ENCODE results near the gene MYH14.

The MYH14 gene

DNA sequence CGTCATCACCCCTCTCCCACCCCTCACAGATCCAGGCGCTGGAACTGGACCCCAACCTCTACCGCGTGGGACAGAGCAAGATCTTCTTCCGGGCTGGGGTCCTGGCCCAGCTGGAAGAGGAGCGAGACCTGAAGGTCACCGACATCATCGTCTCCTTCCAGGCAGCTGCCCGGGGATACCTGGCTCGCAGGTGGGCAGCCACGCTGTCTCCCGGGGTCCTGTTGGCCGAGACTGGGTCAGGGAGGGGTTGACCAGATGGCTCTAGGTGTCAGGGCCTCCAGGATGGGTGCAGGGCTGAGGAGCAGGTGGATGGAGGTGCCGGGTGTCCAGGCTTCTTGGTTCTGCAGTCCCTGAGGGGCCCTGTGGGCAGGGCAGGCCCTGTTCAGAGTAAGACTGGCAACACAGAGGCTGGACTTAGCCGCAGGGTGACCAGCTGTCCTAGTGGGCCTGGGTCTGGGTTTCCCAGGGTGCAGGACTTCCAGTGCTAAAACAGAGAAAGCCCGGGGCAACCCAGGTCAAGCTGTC, 58.1 kb downstream of the MYH14 start:
- no peak for DNase-seq (ENCODE audit: low spot score)

DNA sequence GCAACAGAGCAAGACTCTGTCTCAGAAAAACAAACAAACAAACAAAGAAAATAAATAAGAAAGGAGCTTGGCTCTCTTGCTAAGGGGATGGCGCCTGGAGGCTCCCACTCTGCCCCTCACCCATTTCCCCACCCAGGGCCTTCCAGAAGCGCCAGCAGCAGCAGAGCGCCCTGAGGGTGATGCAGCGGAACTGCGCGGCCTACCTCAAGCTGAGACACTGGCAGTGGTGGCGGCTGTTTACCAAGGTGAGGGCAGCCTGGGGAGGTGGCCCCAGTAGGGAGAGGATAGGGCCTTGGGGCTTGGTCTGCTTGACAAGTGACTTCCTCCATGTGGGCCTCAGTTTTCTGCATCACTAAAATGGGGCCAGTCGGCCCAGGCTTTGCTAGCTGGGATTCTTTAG, 59.8 kb downstream of the MYH14 start:
- no peak for DNase-seq (ENCODE audit: low spot score)

DNA sequence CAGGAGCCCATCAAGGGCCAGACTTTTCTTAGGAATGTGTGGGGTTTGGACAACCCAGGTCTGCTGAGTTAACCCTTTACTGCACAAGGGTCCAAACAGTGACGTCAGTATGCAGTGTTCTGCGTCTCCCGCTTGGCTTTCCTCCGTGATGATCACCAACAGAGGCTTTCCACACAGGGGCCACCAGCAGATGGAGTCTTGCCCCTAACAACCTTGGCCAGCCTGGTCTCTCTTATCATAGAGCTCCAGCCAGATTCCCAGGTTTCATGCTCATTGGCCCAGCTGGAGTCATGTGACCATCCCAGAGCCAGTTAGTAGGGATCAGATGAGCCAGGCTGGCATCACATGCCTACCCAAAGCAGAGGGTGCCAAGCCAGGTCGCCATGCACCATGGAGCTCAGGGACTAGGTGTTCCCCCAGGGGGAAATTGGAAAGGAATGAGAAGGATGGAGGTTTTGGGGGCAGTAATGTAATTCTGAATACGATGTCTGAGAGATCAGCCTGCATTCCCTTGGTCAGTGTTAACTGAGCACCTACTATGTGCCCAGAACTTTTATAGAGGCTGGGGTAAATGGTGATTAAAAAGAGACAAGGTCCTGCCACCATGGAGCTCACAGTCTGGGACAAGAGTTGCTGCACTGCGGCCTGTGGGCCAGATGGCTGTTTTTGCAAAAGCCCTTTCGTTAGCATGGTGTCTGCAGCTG, 61.2 kb downstream of the MYH14 start:
- DNase-seq (ENCODE audit: low spot score): no peak

DNA sequence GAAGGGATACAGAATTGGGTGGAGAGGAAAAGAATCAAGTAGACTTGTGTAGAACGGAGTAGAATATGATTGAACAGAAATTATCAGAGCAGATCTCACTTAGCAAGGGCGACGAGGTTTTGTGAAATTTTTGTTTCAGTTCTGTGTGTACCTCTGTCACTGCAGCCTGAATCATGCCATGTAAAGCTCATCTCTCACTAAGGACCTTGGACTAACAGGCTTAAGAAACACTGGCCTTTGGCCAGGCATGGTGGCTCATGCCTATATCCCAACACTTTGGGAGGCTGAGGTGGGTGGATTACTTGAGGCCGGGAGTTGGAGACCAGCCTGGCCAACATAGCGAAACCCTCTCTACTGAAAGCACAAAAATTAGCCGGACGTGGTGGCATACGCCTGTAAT, 62.6 kb downstream of the MYH14 start:
- DNase-seq (ENCODE audit: low spot score): no peak

DNA sequence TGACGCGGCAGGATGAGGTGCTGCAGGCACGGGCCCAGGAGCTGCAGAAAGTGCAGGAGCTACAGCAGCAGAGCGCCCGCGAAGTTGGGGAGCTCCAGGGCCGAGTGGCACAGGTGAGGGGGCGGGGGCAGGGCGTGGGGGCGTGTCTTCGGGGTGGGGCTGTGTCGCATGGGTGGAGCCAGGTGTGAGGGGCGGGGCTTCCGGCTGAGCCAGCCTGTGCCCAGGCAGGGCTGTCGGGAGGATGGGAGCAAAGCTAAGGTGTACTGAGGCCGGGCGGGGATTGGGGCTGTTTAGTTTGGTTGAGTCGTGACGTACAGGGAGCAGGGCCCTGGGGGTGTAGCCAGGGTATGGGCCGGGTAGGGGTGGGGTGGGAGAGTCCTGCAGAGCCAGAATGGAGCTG, 63.5 kb downstream of the MYH14 start:
- DNase-seq (ENCODE audit: low spot score): no peak

DNA sequence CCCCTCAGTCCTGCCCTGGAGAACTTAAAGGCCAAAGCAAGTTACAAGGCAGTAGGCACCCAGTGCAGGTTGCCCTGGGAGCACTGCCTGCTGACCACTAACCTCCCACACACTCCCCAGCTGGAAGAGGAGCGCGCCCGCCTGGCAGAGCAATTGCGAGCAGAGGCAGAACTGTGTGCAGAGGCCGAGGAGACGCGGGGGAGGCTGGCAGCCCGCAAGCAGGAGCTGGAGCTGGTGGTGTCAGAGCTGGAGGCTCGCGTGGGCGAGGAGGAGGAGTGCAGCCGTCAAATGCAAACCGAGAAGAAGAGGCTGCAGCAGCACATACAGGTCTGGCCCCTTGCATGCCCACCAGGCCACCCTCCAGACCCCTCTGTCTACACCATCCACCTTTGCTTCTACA, 64.6 kb downstream of the MYH14 start:
- DNase-seq (ENCODE audit: low spot score): no peak

DNA sequence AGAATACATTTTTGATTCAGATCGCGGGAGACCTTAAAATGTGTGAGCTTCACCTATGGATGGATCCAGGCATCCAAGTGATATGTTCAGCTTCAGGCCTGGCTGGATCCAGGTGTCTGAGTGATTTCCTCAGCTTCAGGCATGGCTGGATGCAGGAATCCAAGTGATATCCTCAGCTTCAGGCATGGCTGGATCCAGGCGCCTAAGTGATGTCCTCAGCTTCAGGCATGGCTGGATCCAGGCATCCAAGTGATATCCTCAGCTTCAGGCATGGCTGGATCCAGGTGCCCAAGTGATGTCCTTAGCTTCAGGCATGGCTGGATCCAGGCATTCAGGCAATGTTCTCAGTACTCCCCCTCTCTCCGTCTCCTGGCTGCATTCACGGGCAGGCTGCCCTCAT, 65.1 kb downstream of the MYH14 start:
- DNase-seq (ENCODE audit: low spot score): no peak

DNA sequence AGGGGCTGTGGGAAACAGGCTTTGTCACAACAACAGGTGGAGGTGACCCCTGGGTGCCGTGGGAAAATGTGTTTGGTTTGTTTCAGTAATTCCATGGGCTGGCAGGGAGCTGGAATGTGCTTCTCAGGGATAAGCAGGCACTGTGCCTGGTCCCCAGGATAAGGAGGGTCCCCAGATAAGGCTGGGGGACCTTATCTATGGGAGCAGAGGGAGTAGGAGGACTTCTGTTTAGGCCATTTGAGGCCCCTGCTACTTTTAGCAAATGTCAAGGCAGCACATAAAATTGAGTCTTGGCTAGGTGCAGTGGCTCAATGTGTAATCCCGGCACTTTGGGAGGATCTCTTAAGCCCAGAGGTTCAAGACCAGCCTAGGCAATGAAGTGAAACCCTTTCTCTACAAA, 66.2 kb downstream of the MYH14 start:
- DNase-seq (ENCODE audit: low spot score): no peak

DNA sequence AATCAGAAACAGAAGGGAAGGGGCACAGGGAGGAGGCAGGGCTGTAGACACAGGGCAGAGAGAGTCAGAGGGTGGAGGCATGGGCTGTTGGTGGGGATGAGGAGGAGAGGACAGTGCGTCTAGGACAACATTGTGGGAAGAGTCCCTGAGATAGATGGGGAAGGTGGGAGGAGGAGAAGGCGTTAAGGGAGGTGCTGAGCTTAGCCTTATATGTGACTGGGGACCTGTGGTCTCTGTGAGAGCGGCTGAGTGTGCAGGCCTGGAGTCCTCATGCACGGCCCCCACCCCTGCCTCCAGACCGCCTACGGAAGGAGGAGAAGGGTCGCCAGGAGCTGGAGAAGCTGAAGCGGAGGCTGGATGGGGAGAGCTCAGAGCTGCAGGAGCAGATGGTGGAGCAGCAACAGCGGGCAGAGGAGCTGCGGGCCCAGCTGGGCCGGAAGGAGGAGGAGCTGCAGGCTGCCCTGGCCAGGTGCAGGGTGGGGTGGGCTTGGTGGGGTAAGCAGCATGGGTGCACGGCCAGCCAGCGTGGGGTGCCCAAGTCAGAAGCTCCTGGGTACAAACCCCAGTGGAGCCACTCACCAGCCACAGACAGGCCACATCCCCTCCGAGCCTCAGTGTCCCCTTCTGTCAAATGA, 69.0 kb downstream of the MYH14 start:
- no peak for DNase-seq (ENCODE audit: low spot score)

DNA sequence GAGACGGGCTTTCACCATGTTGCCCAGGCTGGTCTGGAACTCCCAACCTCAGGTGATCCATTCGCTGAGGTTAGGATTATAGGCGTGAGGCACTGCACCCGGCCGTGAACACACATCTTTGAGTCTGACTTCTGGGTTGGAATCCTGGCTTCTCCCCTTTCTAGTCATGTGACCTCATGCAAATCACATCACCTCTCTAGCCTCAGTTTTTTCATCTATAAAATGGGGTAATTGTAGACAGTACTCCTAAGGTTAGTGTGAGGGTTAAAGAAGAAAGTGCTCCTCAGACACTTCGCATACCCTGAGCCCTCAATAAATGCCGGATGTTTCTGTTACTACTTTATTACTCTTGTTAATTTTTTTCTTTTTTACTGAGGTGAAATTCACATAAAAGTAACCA, 70.4 kb downstream of the MYH14 start:
- no peak for DNase-seq (ENCODE audit: low spot score)

DNA sequence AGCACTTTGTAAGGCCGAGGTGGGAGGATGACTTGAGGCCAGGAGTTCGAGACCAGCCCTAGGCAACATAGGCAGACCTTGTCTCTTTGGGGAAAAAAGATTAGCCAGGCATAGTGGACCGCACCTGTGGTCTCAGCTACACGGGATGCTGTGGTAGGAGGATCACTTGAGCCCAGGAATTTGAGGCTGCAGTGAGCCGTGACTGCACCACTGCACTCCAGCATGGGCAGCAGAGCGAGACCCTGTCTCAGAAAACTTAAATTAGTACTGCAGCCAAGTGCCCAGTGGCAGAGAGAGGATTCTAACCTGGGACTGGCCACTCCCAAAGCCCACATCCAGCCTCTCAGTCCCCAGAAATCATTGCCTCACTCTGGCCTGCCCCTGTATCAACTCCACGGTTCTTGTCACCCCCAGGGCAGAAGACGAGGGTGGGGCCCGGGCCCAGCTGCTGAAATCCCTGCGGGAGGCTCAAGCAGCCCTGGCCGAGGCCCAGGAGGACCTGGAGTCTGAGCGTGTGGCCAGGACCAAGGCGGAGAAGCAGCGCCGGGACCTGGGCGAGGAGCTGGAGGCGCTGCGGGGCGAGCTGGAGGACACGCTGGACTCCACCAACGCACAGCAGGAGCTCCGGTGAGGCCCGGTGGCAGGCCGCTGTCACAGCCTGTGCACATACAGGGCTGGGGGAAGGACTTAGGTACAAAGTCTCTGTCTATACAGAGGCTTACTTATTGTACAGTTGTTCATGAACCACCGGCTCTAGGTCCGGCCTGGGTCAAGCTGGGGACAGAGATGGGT, 72.4 kb downstream of the MYH14 start:
- DNase-seq (ENCODE audit: low spot score): no peak

DNA sequence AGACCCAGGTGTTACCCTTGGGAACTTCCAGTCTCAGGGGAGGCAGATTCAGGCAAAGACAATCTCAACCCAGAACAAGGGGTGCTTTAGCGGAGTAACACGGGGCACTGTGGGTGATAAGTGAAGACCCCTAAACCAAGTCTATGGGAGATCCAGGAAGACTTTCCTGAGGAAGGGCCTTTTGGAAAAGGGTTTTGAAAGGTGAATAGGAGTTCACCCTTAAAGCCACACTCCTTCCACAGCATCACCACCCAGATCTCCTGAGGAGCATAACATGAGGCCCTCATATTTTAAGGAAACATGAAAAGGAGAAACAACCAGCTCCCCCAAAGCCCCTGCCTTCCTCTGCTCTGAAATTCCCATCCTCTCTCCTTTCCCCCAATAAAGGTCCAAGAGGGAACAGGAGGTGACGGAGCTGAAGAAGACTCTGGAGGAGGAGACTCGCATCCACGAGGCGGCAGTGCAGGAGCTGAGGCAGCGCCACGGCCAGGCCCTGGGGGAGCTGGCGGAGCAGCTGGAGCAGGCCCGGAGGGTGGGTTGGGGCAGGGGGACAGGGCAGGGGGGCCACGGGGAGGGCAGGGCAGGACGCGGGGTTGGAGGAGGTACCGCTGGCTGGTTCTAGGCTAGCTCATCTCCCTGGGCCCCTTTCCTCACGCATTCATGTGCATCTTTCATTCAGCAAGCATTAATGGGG, 73.1 kb downstream of the MYH14 start:
- DNase-seq (ENCODE audit: low spot score): no peak

DNA sequence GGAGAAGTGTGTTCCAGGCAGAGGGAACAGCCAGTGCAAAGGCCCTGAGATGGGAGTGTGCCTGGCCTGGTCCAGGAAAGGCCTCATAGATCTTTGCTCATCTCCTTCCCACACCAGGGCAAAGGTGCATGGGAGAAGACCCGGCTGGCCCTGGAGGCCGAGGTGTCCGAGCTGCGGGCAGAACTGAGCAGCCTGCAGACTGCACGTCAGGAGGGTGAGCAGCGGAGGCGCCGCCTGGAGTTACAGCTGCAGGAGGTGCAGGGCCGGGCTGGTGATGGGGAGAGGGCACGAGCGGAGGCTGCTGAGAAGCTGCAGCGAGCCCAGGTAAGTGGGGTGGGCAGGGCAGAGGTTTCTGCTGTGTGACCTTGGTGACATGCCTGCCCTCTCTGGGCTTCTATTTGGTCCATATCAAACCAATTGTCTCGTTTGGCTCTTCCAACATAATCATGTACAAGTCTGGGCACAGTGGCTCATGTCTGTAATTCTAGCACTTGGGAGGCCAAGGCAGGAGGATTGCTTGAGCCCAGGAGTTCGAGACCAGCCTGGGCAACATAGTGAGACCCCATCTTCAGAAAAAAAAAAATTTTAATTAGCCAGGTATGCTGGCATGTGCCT, 74.7 kb downstream of the MYH14 start:
- DNase-seq (ENCODE audit: low spot score): no peak

DNA sequence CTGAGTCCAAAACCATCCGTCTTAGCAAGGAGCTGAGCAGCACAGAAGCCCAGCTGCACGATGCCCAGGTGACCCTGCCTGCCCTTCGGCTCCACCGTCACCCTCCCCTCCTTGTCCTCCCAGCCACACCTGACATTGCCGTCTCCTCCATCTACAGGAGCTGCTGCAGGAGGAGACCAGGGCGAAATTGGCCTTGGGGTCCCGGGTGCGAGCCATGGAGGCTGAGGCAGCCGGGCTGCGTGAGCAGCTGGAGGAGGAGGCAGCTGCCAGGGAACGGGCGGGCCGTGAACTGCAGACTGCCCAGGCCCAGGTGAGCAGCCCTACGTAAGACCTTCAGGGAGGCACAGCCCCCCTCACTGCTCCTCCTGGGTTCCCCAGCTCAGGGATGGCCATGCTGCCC, 76.7 kb downstream of the MYH14 start:
- no peak for DNase-seq (ENCODE audit: low spot score)

DNA sequence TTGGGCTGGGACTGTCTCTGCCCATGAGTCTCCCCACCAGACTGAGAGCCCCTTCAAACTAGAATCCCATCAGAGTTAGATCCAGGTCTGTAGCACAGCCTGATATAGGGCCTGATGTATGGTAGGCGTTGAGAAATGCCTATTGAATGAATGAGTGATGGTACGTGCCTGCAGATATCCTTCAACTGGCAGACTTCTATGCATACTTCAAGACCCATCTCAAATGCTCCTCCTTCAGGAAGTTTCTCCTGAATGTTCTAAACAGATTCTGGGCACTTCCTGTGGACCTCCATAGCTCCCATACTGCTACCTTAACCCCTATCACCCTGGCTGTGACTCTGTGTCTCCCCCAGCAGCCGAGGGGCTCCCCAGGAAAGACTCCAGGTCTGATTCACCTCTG, 77.6 kb downstream of the MYH14 start:
- DNase-seq (ENCODE audit: low spot score): no peak

DNA sequence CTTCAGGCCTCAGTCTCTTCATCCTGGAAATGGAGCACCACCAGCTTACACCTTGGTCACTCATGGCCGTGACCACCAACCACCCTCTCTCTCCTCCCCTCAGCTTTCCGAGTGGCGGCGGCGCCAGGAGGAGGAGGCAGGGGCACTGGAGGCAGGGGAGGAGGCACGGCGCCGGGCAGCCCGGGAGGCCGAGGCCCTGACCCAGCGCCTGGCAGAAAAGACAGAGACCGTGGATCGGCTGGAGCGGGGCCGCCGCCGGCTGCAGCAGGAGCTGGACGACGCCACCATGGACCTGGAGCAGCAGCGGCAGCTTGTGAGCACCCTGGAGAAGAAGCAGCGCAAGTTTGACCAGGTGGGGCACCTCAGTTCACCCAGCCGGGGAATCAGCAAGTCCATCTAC, 78.1 kb downstream of the MYH14 start:
- no peak for DNase-seq (ENCODE audit: low spot score)

DNA sequence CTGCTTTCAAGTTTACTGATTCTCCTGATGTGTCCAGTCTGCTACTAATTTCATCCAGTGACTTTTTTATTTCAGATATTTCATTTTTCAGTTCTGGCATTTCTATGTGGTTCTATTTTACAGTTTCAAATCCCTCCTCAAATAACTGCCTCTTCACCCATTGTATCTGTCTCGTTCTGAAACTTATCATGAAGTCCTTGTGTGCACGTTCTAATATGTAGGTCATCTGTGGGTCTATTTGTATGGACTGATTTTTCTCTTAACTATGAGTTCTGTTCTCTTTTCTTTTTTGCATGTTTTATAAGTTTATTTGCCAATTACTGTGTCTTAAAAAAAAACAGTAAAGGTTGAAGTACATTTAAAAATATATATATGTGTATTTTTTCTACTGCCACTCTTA, 82.4 kb downstream of the MYH14 start:
- DNase-seq (ENCODE audit: low spot score): no peak

DNA sequence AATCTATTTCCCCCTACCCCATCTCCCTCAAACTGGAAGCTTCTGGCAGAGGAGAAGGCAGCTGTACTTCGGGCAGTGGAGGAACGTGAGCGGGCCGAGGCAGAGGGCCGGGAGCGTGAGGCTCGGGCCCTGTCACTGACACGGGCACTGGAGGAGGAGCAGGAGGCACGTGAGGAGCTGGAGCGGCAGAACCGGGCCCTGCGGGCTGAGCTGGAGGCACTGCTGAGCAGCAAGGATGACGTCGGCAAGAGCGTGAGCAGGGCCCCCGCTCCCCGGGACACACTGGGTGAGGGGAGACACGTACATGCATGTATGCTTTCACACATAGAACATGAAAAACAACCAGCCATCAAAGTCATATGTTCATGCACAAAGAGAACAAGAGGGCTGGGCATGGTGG, 83.0 kb downstream of the MYH14 start:
- no peak for DNase-seq (ENCODE audit: low spot score)

DNA sequence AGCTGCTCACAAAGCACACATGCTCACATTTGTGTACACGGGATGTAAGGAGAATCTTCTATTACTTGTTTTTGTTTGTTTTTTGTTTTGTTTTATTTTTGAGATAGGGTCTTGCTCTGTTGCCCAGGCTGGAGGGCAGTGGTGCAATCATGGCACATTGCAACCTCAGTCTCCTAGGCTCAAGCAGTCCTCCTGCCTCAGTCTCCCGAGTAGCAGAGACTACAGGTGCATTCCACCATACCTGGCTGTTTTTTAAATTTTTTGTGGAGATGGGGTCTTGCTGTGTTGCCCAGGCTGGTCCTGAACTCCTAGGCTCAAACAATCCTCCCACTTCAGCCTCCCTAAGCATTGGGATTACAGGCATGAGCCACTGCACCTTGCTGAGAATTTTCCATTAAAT, 83.9 kb downstream of the MYH14 start:
- no peak for DNase-seq (ENCODE audit: low spot score)

DNA sequence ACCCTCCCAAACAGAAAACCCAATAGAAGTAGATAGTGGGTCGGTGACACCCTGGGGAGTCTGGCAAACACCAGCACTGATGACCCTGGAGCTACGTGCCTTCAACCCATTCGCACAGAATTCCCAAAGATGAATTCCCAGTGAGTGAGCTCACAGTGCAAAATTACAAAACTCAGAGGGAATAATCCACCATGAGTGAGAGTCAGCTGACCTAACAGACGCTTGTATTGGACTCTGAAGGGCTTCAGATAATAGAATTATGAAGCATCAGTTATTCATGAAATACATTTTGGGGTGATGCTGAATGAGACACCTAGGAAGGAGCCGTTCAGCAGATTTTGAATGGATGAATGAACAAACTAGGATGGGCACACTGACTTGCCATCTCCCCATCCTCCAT, 85.5 kb downstream of the MYH14 start:
- no peak for DNase-seq (ENCODE audit: low spot score)

DNA sequence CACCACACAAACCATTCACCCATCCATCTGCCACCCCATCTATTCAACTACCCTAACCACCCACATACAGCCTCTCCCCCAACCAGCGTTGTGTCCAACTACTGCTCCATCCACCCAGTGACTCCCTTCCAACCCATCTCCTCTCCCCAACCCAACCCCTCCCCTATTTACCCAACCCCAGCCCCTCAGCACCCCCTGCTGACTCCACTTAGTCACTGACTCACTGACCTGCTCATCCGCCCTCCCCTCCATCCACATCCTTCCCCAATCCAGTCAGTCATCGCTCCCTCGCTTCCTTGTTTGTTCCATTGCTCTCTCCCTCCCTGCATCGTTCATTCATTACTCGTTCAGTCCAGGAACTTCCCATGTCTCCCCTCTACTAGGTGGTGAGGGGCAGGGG, 86.6 kb downstream of the MYH14 start:
- no peak for DNase-seq (ENCODE audit: low spot score)

DNA sequence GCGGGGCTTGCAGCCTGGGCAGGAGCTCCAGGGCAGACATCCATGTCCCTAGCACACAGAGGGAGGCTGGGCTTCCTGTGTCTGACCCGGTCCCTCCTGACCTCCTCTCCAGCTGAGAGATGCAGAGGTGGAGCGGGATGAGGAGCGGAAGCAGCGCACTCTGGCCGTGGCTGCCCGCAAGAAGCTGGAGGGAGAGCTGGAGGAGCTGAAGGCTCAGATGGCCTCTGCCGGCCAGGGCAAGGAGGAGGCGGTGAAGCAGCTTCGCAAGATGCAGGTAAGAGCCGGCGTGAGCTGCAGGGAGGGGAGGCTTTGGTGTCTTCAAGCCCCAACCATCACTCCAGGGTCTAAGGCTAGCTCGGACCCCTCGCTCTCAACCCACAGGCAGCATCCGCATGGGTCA, 87.4 kb downstream of the MYH14 start:
- no peak for DNase-seq (ENCODE audit: low spot score)
